Measurements from ENCODE around the gene FAM222A.

DNA sequence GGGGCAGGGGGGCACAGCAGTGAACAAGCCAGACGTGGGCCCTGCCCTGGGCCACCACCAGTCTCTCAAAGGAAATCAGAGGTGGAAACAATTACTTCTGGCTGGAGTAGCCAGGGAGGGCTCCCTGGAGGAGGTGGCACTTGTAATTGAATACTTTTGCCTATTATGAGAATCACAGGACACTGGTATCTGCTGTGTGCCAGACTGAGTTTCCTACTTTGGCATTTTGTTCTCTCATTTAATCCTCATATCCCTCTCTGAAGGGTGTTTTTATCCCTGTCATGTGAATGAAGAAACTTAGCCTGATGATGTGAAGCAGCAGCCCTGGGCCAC, 7.2 kb downstream of the FAM222A start:
- TF ChIP-seq EP300 (conservative IDR thresholded peaks at IDR 0.05; ENCODE audit: poor library complexity, severe bottlenecking) (no peak), MXI1 (conservative IDR thresholded peaks at IDR 0.05; ENCODE audit: poor library complexity, severe bottlenecking) (no peak), EZH2 (IDR thresholded peaks at IDR 0.05; ENCODE audit: borderline replicate concordance, insufficient read depth, low read length, poor library complexity, severe bottlenecking) (no peak)
- TF ChIP-seq, protein P1, sequence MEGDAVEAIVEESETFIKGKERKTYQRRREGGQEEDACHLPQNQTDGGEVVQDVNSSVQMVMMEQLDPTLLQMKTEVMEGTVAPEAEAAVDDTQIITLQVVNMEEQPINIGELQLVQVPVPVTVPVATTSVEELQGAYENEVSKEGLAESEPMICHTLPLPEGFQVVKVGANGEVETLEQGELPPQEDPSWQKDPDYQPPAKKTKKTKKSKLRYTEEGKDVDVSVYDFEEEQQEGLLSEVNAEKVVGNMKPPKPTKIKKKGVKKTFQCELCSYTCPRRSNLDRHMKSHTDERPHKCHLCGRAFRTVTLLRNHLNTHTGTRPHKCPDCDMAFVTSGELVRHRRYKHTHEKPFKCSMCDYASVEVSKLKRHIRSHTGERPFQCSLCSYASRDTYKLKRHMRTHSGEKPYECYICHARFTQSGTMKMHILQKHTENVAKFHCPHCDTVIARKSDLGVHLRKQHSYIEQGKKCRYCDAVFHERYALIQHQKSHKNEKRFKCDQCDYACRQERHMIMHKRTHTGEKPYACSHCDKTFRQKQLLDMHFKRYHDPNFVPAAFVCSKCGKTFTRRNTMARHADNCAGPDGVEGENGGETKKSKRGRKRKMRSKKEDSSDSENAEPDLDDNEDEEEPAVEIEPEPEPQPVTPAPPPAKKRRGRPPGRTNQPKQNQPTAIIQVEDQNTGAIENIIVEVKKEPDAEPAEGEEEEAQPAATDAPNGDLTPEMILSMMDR (IDR thresholded peaks at IDR 0.05; ENCODE audit: poor library complexity, severe bottlenecking), result no peak
- TF ChIP-seq, protein P2, sequence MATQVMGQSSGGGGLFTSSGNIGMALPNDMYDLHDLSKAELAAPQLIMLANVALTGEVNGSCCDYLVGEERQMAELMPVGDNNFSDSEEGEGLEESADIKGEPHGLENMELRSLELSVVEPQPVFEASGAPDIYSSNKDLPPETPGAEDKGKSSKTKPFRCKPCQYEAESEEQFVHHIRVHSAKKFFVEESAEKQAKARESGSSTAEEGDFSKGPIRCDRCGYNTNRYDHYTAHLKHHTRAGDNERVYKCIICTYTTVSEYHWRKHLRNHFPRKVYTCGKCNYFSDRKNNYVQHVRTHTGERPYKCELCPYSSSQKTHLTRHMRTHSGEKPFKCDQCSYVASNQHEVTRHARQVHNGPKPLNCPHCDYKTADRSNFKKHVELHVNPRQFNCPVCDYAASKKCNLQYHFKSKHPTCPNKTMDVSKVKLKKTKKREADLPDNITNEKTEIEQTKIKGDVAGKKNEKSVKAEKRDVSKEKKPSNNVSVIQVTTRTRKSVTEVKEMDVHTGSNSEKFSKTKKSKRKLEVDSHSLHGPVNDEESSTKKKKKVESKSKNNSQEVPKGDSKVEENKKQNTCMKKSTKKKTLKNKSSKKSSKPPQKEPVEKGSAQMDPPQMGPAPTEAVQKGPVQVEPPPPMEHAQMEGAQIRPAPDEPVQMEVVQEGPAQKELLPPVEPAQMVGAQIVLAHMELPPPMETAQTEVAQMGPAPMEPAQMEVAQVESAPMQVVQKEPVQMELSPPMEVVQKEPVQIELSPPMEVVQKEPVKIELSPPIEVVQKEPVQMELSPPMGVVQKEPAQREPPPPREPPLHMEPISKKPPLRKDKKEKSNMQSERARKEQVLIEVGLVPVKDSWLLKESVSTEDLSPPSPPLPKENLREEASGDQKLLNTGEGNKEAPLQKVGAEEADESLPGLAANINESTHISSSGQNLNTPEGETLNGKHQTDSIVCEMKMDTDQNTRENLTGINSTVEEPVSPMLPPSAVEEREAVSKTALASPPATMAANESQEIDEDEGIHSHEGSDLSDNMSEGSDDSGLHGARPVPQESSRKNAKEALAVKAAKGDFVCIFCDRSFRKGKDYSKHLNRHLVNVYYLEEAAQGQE (IDR thresholded peaks at IDR 0.05; ENCODE audit: borderline replicate concordance), result no peak

Data from neural cell (in vitro differentiated cells).